ENCODE results near the gene TPO.

The TPO gene

DNA sequence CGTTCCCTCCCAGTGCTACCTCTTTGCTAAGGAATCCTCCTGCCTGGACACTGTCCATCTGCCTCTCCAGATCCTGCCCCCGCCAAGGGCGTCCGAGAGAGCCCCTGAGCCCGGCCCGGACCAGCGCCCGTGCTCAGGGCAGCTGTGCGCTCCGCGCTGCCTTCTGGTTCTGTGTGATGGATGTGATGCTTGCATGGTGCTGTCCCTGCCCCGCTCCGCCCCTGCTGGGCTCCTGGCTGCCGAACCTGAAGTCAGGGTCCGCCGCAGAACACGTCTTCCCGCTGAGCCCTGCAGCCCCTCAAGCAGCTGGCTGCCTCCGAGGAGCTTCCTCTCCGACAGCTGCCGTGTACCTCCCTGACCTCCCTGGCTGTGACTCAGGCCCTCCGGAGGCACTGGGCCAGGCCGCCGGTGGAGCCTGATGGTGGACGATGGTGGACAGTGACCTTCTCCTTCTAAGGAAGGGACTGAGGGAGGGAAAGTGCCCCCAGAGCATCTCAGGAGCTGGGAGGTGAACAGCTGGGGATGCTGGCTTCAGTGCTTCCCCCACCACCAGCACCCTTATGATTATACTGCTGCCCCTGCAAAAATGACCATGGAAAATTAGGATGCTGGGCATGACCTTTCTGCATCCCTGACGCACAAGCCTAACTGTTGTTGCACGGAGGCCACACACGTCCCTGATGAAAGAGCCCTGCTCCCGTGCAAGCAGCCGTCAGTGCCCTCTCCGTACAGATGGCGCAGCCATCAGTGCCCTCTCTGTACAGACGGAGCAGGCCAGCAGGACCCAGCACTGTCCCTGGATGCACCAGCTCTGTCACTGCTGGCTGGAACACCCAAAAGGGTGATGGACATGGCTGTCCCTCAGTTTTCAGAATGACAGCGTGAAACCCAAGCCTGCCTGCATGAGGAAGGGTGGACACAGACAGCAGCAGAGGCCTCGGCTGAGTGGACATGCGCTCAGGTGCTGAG is 99.3 kb downstream of the TPO start:
- no peak overlapping the region for H3K4me2 ChIP-seq (ENCODE audit: low read depth, low read length)
- TF ChIP-seq EZH2 (optimal IDR thresholded peaks at IDR 0.05; ENCODE audit: low read depth, low read length), result no peak
- TF ChIP-seq, protein P1, sequence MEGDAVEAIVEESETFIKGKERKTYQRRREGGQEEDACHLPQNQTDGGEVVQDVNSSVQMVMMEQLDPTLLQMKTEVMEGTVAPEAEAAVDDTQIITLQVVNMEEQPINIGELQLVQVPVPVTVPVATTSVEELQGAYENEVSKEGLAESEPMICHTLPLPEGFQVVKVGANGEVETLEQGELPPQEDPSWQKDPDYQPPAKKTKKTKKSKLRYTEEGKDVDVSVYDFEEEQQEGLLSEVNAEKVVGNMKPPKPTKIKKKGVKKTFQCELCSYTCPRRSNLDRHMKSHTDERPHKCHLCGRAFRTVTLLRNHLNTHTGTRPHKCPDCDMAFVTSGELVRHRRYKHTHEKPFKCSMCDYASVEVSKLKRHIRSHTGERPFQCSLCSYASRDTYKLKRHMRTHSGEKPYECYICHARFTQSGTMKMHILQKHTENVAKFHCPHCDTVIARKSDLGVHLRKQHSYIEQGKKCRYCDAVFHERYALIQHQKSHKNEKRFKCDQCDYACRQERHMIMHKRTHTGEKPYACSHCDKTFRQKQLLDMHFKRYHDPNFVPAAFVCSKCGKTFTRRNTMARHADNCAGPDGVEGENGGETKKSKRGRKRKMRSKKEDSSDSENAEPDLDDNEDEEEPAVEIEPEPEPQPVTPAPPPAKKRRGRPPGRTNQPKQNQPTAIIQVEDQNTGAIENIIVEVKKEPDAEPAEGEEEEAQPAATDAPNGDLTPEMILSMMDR (IDR thresholded peaks at IDR 0.05; ENCODE audit: low read length), result no peak
- no peak for TF ChIP-seq EZH2phosphoT487 (IDR thresholded peaks at IDR 0.05; ENCODE audit: low read length)
- no peaks in the 10 kb centered on the region for H4K20me1 ChIP-seq (ENCODE audit: insufficient read depth, low read length)
- H2AFZ ChIP-seq (ENCODE audit: low read length), result no peak overlapping the region
- no peaks in the 10 kb centered on the region for H3K9me2 ChIP-seq (replicated peaks; ENCODE audit: insufficient read depth, low read length)
- H3K79me2 ChIP-seq (ENCODE audit: low read length), result no peaks in the 10 kb centered on the region
- no peaks in the 10 kb centered on the region for H3F3A ChIP-seq (ENCODE audit: insufficient read depth, low read length)
- no peak overlapping the region for H3K27ac ChIP-seq (ENCODE audit: low read length)
- H3K9me3 ChIP-seq (replicated peaks; ENCODE audit: insufficient read depth, low read length), result no peaks in the 10 kb centered on the region
- no peaks in the 10 kb centered on the region for H3K27me3 ChIP-seq (replicated peaks; ENCODE audit: insufficient read depth, low read length)
- no peaks in the 10 kb centered on the region for H3K36me3 ChIP-seq (replicated peaks; ENCODE audit: insufficient read depth, low read length)
- H3K9ac ChIP-seq (ENCODE audit: low read length), result no peak overlapping the region
- no peak for DNase-seq
- H3K4me3 ChIP-seq (ENCODE audit: low read length), result no peak overlapping the region
- no peaks in the 10 kb centered on the region for H3K4me1 ChIP-seq (ENCODE audit: low read length)

DNA sequence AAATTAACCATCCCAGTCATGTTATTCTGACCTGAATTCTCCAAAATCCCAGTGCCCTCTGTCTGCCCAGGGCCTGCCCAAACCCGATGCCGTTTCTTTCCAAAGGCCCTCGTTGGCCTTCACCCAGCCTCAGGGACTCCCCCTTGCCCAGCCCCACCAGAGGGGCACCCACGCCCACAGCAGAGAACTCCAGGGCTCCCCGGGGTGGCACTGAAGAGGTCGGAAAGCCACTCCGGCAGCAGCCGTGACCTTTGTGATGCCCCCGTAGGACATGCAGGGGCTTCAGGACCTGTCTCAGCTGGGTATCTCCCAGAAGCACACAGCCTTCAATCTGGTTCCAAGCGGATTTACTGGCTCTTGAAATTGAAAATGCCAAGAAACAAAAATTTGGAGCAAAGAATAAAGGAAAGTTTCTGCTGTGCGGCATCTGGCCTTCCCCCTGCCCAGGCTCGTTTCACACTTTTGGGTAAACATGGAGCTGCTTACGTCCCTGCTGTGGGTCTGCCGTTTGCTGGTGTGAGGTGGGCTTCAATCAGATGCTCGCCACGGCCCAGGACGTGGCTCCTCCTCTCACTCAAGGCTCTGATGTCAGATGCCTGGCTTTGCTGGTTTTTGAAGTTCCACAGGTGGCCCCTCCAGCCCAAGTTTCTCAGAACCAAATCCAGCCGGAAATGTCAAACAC is 101.3 kb downstream of the TPO start:
- Histone ChIP-seq H2AFZ (ENCODE audit: low read length) (no peak overlapping the region), H3K4me3 (ENCODE audit: low read length) (no peak overlapping the region), H3K9me2 (replicated peaks; ENCODE audit: insufficient read depth, low read length) (no peaks in the 10 kb centered on the region), H3F3A (ENCODE audit: insufficient read depth, low read length) (no peaks in the 10 kb centered on the region), H3K9ac (ENCODE audit: low read length) (no peak overlapping the region), H3K36me3 (replicated peaks; ENCODE audit: insufficient read depth, low read length) (no peaks in the 10 kb centered on the region), H3K79me2 (ENCODE audit: low read length) (no peaks in the 10 kb centered on the region), H3K4me1 (ENCODE audit: low read length) (no peaks in the 10 kb centered on the region), H3K9me3 (replicated peaks; ENCODE audit: insufficient read depth, low read length) (no peaks in the 10 kb centered on the region), H3K4me2 (ENCODE audit: low read depth, low read length) (no peak overlapping the region), H3K27ac (ENCODE audit: low read length) (no peak overlapping the region), H4K20me1 (ENCODE audit: insufficient read depth, low read length) (no peaks in the 10 kb centered on the region), H3K27me3 (replicated peaks; ENCODE audit: insufficient read depth, low read length) (no peaks in the 10 kb centered on the region)
- TF ChIP-seq, protein P1 (IDR thresholded peaks at IDR 0.05; ENCODE audit: low read length), result no peak
- TF ChIP-seq EZH2 (optimal IDR thresholded peaks at IDR 0.05; ENCODE audit: low read depth, low read length), result no peak
- no peak for TF ChIP-seq EZH2phosphoT487 (IDR thresholded peaks at IDR 0.05; ENCODE audit: low read length)
- no peak for DNase-seq

DNA sequence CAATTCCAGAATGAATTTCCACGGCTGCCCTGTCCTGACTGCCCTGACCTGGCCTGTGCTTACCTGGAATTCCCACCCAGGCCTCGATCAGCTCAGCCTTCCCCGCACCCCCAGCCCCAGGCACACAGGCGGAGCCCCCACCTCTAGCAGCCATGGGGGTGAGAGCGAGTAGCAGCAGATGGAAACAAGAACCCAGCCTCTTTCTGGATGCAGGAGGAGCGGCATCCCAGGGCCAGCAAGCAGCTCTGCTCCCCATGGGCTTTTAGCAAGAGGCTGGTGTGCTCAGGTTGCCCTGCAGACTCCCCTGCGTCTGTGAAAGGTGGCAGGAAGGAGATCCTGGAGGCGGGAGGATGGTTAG is 101.8 kb downstream of the TPO start:
- Histone ChIP-seq H3K27ac (ENCODE audit: low read length) (no peak overlapping the region), H3K79me2 (ENCODE audit: low read length) (no peaks in the 10 kb centered on the region), H3K9ac (ENCODE audit: low read length) (no peak overlapping the region), H4K20me1 (ENCODE audit: insufficient read depth, low read length) (no peaks in the 10 kb centered on the region), H3K36me3 (replicated peaks; ENCODE audit: insufficient read depth, low read length) (no peaks in the 10 kb centered on the region), H3K4me2 (ENCODE audit: low read depth, low read length) (no peak overlapping the region), H3K4me3 (ENCODE audit: low read length) (no peak overlapping the region), H3K9me3 (replicated peaks; ENCODE audit: insufficient read depth, low read length) (no peaks in the 10 kb centered on the region), H3K4me1 (ENCODE audit: low read length) (no peaks in the 10 kb centered on the region), H2AFZ (ENCODE audit: low read length) (no peak overlapping the region), H3K27me3 (replicated peaks; ENCODE audit: insufficient read depth, low read length) (no peaks in the 10 kb centered on the region), H3K9me2 (replicated peaks; ENCODE audit: insufficient read depth, low read length) (no peaks in the 10 kb centered on the region), H3F3A (ENCODE audit: insufficient read depth, low read length) (no peaks in the 10 kb centered on the region)
- no peak for DNase-seq
- TF ChIP-seq EZH2phosphoT487 (IDR thresholded peaks at IDR 0.05; ENCODE audit: low read length) (no peak), EZH2 (optimal IDR thresholded peaks at IDR 0.05; ENCODE audit: low read depth, low read length) (no peak)
- TF ChIP-seq, protein P1 (IDR thresholded peaks at IDR 0.05; ENCODE audit: low read length), result no peak

Data from MM.1S (cell line).